GM21528 (cell line): ENCODE data around the gene DIPK1B.

Source experiments
- ATAC-seq: cut with Tn5 transposase; IDR thresholded peaks from one replicate; pipeline ENCODE4 v1.9.1; 2021; ENCODE audit warnings: mild to moderate bottlenecking, moderate library complexity; ENCODE audit not compliant: unreplicated experiment, low FRiP score

Gene DIPK1B

GRCh38 chr9:136672431-136673087 is 39.8 kb upstream of the DIPK1B start:
- no peak for ATAC-seq

GRCh38 chr9:136673088-136673974 is 39.0 kb upstream of the DIPK1B start:
- no peak for ATAC-seq

DNA sequence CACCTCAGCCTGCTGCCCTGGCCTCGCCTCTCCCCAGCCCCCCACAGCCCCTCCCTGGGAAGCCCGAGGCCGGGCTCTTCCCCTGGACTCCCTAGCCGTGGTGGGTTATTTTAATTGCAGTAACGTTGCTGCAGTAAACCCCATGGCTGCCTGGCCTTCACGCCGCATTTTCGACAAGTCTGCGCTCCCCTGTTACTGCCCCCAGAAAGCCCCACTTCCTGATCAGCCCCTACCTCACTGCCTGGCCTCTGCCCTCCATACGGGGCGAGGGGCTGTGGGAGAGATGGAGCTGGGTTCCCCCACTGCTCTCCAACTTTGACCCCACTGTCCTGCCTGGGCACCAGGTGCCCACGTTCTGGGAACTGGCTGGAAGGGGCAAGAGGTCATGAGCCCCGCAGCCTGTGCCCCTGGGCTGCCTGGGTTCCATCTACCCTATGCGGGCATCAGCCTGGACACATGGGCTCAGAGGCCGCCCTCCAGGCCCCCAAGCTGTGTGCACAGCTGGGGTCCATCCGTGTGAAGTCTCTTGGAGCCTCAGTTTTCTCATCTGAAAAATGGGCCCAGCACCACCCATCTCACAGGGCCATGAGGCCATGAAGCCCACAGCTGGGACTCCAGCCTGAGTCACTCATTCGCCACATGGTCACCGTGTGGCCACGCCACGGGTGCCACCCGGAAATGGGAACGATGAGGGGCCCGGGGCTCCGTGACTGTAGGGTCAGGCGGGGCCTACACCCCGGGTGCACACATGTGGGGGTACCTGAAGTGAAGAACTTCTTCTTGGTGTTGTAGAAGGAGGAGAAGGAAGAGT is 38.2 kb upstream of the DIPK1B start:
- no peak for ATAC-seq

DNA sequence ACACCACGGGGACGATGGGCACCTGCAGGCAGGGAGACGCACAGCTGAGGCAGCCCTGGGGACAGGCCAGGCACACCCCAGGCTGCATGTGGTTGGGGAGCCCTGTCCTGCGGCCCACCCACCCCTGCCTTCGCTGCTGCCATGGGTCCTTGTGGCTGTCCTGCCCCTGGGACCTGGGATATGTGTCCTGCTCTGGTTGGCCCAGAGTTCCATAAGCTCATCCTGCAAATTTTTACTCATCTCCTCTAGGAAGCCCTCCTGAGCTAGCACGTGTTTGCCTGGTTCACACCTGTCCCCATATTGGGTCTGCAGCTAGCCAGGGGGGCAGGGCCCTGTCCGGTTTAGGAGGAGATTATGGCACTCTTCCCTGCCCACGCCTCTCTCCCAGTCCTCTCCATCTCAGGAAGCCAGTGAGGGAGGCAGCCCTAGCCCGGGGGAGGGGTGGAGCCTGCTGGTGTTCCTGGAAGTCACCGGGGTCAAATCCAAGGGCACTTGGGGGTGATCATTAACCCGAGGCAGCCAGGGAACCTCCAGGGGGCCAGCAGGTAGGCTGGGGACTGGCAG is 37.5 kb upstream of the DIPK1B start:
- ATAC-seq: no peak

- ATAC-seq: no peak
Observed at GRCh38 chr9:136675477-136676296, 36.7 kb upstream of the DIPK1B start.

DNA sequence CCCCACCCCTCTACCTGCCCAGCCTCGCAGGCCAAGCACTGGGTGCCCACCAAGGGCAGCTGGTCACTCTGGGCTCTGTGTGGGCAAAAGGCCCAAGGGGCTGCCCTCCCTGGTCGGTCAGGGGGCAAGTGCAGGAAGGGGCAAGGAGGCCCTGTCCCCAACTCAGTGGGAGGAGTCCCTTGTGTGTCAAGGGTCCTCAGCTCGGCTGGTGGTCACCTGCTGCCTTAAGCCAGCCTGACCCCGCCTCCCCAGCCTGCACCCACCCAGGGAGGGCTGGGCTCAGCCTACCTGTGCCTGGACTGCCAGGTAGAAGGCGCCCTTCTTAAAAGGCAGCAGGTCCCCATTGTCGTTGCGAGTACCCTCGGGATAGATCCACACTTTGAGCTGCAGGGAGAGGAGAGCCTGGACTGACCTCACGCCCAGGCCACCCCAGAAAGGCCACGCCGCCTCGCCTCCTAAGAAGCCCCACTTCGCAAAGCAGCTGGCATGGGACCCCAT is 36.0 kb upstream of the DIPK1B start:
- ATAC-seq: no peak

DNA sequence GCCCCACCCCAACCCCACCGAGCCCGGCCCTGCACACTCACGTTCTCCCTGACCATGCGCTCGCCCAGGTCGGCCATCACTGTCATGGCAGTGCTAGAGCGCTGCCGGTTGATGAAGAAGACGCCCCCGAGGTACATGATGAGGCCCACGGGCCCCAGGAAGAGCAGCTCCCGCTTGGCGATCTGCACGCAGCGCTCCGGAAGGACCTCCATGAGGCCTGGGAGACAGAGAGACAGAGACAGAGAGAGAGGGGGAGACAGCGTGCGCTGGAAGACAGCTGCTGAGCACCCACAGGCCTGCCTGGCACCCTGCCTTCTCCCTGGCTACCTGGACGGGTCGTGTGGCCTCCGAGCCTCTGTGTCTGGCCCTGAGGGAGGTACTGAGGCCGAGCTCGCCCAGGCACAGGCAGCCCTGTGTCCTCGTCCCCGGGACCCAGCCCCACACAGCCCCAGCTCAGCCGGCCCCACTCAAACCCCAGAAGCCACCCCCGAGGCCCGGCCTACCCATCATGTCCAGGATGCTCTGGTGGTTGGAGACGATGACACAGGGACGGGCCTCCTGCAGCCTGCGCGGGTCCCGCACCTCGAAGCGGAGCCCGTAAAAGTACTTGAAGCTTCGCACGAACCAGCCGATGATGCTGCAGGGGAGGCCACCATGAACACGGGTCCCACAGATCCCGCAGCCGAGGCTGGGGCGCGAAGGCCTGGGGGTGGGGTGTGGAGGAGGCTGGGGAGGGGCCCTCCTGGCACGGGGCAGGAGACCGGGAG is 35.3 kb upstream of the DIPK1B start:
- ATAC-seq: no peak

GRCh38 chr9:136678034-136678433 is 34.3 kb upstream of the DIPK1B start:
- no peak for ATAC-seq

- no peak for ATAC-seq
Observed at GRCh38 chr9:136678624-136679023, 33.7 kb upstream of the DIPK1B start.

- no peak for ATAC-seq
Observed at GRCh38 chr9:136679431-136679941, 32.9 kb upstream of the DIPK1B start.

- no peak for ATAC-seq
Observed at GRCh38 chr9:136681029-136681428, 31.3 kb upstream of the DIPK1B start.

DNA sequence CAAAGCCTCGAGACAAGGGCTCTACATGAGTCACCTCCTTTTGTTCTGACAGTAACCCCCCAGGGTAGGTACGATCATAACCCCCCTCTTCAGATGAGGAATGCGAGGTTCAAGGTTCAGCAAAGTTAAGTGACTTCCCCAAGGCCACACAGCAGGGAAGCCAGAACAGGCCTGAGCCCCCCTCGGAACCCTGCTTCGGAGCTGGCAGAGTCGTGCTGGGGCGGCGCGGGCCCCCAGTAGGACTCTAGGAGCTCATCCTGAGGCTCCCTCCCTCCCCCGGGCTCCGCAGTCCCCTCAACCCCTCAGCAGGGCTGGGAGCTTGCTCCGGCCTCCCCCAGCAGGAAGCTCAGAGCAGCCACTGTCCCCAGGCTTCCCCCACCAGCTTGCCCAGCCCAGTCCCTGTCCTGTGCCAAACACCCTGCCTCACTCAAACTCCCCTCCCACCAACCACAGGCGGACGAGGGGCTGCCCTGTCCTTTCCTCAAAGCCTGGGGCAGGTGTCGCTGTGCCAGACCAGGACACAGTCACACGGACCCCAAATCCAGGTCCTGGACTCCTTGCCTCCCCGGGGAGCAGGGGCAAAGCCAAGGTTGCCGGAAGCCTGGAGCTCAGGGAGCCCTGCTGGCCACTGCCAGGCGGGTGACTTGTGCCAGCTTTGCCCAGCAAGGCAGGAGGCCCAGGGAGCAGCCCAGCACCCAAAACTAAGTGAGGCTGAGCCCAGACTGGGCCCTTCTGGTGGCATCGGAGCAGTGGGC is 30.2 kb upstream of the DIPK1B start:
- no peak for ATAC-seq

DNA sequence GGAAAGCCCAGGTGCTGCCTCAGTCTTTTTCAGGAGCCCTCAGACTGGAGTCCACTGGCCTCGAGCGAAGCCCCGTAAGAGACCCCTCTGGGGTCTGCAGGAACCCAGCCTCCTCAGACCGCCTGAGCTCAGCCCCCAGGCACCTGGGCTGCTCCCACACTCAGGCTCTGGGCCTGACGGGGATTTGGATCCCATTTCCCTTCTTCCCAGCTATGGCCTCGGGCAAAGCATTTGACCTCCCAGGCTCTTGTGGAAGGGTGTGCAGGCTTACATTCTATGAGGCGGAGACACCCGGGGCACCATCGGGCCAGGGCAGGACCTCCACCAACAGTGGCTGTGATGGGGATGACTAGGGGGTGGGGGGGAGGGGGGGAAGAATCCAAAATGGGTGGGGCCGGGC is 29.7 kb upstream of the DIPK1B start:
- no peak for ATAC-seq

DNA sequence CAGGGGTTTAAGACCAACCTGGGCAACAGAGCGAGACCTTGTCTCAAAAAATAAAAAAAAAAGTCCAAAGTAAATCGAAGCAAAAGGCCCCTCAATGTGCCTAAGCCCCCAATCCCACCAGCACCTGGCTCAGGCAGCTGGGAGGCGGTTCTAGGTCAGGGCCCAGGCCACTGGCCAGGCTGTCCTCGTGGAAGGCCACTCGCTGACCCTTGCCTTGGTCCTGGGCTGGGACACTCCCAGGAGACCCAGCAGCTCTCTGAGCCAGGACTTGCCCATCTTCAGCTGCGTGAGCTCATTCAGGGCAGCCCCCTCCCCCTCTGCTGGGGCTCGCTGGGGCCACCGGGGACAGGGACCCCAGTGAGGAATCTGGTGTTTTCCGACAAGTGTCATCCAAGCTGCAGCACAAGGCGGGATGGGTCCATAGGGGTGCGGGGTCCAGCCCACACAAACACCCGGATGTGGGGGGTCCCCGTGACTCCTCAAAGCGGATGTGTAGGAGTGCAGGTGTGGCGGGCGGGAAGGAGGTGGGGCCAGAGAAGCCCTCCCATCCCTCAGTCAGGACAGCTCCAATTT is 29.1 kb upstream of the DIPK1B start:
- ATAC-seq: no peak

GRCh38 chr9:136683755-136684154 is 28.6 kb upstream of the DIPK1B start:
- no peak for ATAC-seq

GRCh38 chr9:136684339-136684738 is 28.0 kb upstream of the DIPK1B start:
- no peak for ATAC-seq

DNA sequence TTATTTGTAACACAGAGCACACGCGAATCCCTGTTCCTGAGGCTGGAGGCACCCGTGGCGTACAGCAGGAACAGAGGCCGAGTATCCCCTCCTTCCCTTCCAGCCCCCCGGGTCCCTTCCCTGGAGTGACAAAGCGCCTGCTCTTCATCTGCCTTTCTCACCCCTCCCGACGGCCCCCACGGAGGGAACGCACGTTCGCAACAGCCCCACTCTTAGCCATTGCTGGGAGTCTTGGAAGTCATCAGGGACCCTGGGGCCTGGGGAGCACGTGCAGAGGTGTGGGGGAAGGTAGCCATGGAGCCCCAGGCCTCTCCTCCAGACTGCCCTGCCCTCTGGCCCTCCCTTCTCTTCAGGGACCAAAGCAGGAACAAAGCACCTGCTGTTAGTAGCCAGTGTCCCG is 27.6 kb upstream of the DIPK1B start:
- ATAC-seq: no peak

DNA sequence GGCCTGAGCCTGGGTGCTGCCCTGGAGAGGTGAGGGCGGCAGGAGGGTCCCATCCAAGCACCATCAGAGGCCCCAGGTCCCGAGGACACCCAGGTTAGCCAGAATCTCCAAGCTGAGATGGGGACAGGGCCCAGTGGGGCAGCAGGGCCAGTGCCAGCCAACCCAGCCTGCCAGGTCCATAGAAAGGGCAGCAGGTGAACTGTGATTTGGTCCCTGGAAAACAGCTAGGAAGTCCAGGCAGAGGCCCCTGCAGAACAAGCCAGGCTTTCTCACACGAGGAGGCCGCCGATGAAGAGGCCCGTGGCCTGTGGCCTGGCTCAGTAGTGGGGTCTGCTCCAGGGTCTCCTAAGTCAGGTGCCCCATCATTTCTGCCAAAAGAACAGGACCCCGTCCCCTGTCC is 27.2 kb upstream of the DIPK1B start:
- ATAC-seq: no peak
